A549 (cell line): ENCODE measurements around the gene SOHLH2. TPM values are rescaled to one million over a fixed set of nuclear protein-coding genes. Genes with fewer than 3 reads are reported as not detected.

Experiments used
- ATAC-seq, 2 experiments: fragments of 200-7000 bp in 1 of 2; fragments of >200 bp in 1 of 2; cut with Nextera tagmentation in 1 of 2; cut with Tn5 transposase in 1 of 2; 3 replicates each; pipeline versions ENCODE4 v1.8.0 to v1.9.1; 2018 to 2020; ENCODE audit warnings: mild to moderate bottlenecking in 1 of 2, moderate library complexity in 1 of 2
- CTCF ChIA-PET: fragments of 300-600 bp; sonication (Branson Sonifier 250); formaldehyde crosslinking; extraction: SDS; loops from one replicate; lab custom pipeline; 2021; ENCODE audit warnings: antibody characterized with exemption, inconsistent platforms; lab: Yijun Ruan, JAX
- POLR2A ChIA-PET: fragments of 350-600 bp; formaldehyde crosslinking; extraction: SDS; loops from one replicate; lab custom pipeline; 2021; ENCODE audit warnings: antibody characterized with exemption, inconsistent platforms; lab: Yijun Ruan, JAX
- DNase-seq, 2 experiments: peaks; one replicate each; pipeline versions ENCODE4 v3.0.0 to v3.0.0-alpha.2; 2011 to 2016; ENCODE audit warnings: low read depth in 1 of 2, low spot score in 1 of 2
- FAIRE-seq: peaks from 2 replicates; lab custom pipeline; 2011; peaks lifted over from hg19 to GRCh38; lab: Jason Lieb, UNC
- H3K27ac ChIP-seq, 2 experiments: fragments of >200 bp; sonication (Bioruptor Twin); formaldehyde crosslinking; 3 replicates each; pipeline ENCODE4 v1.5.1; 2016 to 2017
- H3K4me1 ChIP-seq: fragments of >200 bp; sonication (Bioruptor Twin); formaldehyde crosslinking; 3 replicates; pipeline ENCODE4 v1.6.1; 2016
- H3K4me2 ChIP-seq: fragments of >200 bp; sonication (Bioruptor Twin); formaldehyde crosslinking; 3 replicates; pipeline ENCODE4 v1.6.1; 2016
- H3K4me3 ChIP-seq: fragments of >200 bp; sonication (Bioruptor Twin); formaldehyde crosslinking; 3 replicates; pipeline ENCODE4 v1.5.1; 2016
- H3K9me3 ChIP-seq: fragments of >200 bp; sonication (Bioruptor Twin); formaldehyde crosslinking; 3 replicates; pipeline ENCODE4 v1.6.1; 2016
- ATOH8 ChIP-seq: fragments of 250-450 bp; sonication (Bioruptor Pico); IDR thresholded peaks from 2 replicates; pipeline ENCODE4 v1.5.0; 2020; ENCODE audit warnings: low read depth, mild to moderate bottlenecking, moderate library complexity
- CBX2 ChIP-seq: fragments of 200-600 bp; sonication (generic); IDR thresholded peaks from 2 replicates; pipeline ENCODE4 v1.6.1; 2016; ENCODE audit warnings: low read depth, mild to moderate bottlenecking, borderline replicate concordance
- CBX8 ChIP-seq: fragments of 200-600 bp; sonication (generic); IDR thresholded peaks from 2 replicates; pipeline ENCODE4 v1.6.1; 2016
- CEBPB ChIP-seq, 2 experiments: fragments of >200 bp in 1 of 2; sonication (Bioruptor Twin) in 1 of 2; formaldehyde crosslinking in 1 of 2; IDR thresholded peaks; 2 replicates each; pipeline ENCODE4 v1.6.1; 2012 to 2016
- E2F6 ChIP-seq: IDR thresholded peaks from 2 replicates; pipeline ENCODE4 v1.6.1; 2012; ENCODE audit warnings: low read depth, borderline replicate concordance
- EHMT2 ChIP-seq: fragments of 200-600 bp; sonication (generic); IDR thresholded peaks from 2 replicates; pipeline ENCODE4 v1.6.1; 2016; ENCODE audit warnings: antibody characterized with exemption, low read depth, mild to moderate bottlenecking, moderate library complexity
- FOSL2 ChIP-seq, 2 experiments: fragments of 450-650 bp in 1 of 2; fragments of >200 bp in 1 of 2; sonication (Bioruptor Twin) in 1 of 2; formaldehyde crosslinking; IDR thresholded peaks; 2 replicates each; pipeline versions ENCODE4 v1.5.0 to v1.6.1; 2016 to 2020; ENCODE audit warnings: mild to moderate bottlenecking in 1 of 2, moderate library complexity in 1 of 2
- FOXS1 ChIP-seq: fragments of 250-450 bp; sonication (Bioruptor Pico); IDR thresholded peaks from 2 replicates; pipeline ENCODE4 v1.5.0; 2020; ENCODE audit warnings: mild to moderate bottlenecking, moderate library complexity
- GATA3 ChIP-seq: IDR thresholded peaks from 2 replicates; pipeline ENCODE4 v1.6.1; 2012; ENCODE audit warnings: borderline replicate concordance
- HOXA7 ChIP-seq: fragments of 250-450 bp; sonication (Bioruptor Pico); IDR thresholded peaks from 2 replicates; pipeline ENCODE4 v1.5.0; 2020; ENCODE audit warnings: mild to moderate bottlenecking, moderate library complexity
- HOXB13 ChIP-seq: fragments of 250-450 bp; sonication (Bioruptor Pico); IDR thresholded peaks from 2 replicates; pipeline ENCODE4 v1.5.0; 2020; ENCODE audit warnings: low read depth, mild to moderate bottlenecking, moderate library complexity
- HOXB5 ChIP-seq: fragments of 250-450 bp; sonication (Bioruptor Pico); IDR thresholded peaks from 2 replicates; pipeline ENCODE4 v1.5.0; 2020; ENCODE audit warnings: mild to moderate bottlenecking, moderate library complexity
- KDM5A ChIP-seq: fragments of 200-600 bp; sonication (generic); IDR thresholded peaks from 2 replicates; pipeline ENCODE4 v1.6.1; 2016; ENCODE audit warnings: antibody characterized with exemption, mild to moderate bottlenecking
- MYC ChIP-seq: IDR thresholded peaks from 2 replicates; pipeline ENCODE4 v1.6.1; 2012; ENCODE audit warnings: mild to moderate bottlenecking, inconsistent platforms, low read length, improper control_type of control experiment, borderline replicate concordance
- NR3C1 ChIP-seq: fragments of >200 bp; sonication (Bioruptor Twin); formaldehyde crosslinking; IDR thresholded peaks from 3 replicates; pipeline ENCODE4 v1.6.1; 2017
- PBX3 ChIP-seq: IDR thresholded peaks from 2 replicates; pipeline ENCODE4 v1.6.1; 2012
- PHF8 ChIP-seq: fragments of 200-600 bp; sonication (generic); IDR thresholded peaks from 2 replicates; pipeline ENCODE4 v1.6.1; 2016; ENCODE audit warnings: low read depth, mild to moderate bottlenecking, antibody characterized with exemption, moderate library complexity, borderline replicate concordance
- POLR2A ChIP-seq: IDR thresholded peaks from 2 replicates; pipeline ENCODE4 v1.6.1; 2012; ENCODE audit warnings: mild to moderate bottlenecking, low read length
- RAD21 ChIP-seq, 2 experiments: fragments of >200 bp in 1 of 2; sonication (Bioruptor Twin) in 1 of 2; formaldehyde crosslinking in 1 of 2; IDR thresholded peaks in 1 of 2; conservative IDR thresholded peaks in 1 of 2; 2 replicates in 1 of 2; 3 replicates in 1 of 2; pipeline ENCODE4 v1.6.1; 2012 to 2018; ENCODE audit warnings: inconsistent platforms in 1 of 2
- RCOR1 ChIP-seq: fragments of 150-350 bp; IDR thresholded peaks from 2 replicates; pipeline ENCODE4 v1.6.1; 2014; ENCODE audit warnings: antibody characterized with exemption, low read length, low read depth
- REST ChIP-seq: fragments of 200-600 bp; sonication (generic); IDR thresholded peaks from 2 replicates; pipeline ENCODE4 v1.6.1; 2016; ENCODE audit warnings: antibody characterized with exemption, mild to moderate bottlenecking, moderate library complexity
- RFX5 ChIP-seq: fragments of 450-650 bp; IDR thresholded peaks from 2 replicates; pipeline ENCODE4 v1.7.1; 2014; ENCODE audit warnings: antibody characterized with exemption, mild to moderate bottlenecking, moderate library complexity
- SREBF2 ChIP-seq: fragments of 450-650 bp; IDR thresholded peaks from 2 replicates; pipeline ENCODE4 v1.6.1; 2014; ENCODE audit warnings: mild to moderate bottlenecking, moderate library complexity
- TFCP2L1 ChIP-seq: fragments of 250-450 bp; sonication (Bioruptor Pico); IDR thresholded peaks from 2 replicates; pipeline ENCODE4 v1.5.0; 2021; ENCODE audit warnings: mild to moderate bottlenecking
- USF2 ChIP-seq: fragments of 450-650 bp; IDR thresholded peaks from 2 replicates; pipeline ENCODE4 v1.6.1; 2014; ENCODE audit warnings: antibody characterized with exemption
- ZNF302 ChIP-seq: fragments of 250-450 bp; sonication (Bioruptor Pico); IDR thresholded peaks from 2 replicates; pipeline ENCODE4 v1.9.0; 2021; ENCODE audit warnings: inconsistent platforms, mild to moderate bottlenecking, moderate library complexity
- WGBS: methylation state at CpG from one replicate; pipeline ENCODE4 v1.1.6; 2017; ENCODE audit errors: missing lambda C conversion rate; 5-methylcytosine and 5-hydroxymethylcytosine counted together
- polyA plus RNA-seq, 4 experiments: library from polyadenylated mRNA; depleted of rRNA in 3 of 4; stranded (reverse); fragments of >200 nt; fragmentation: RNase III in 1 of 4; extraction: RNeasy Plus Mini Kit Qiagen cat#74134 plus additional on column Dnase treatment in 1 of 4; gene quantifications; 2 replicates in 3 of 4; 3 replicates in 1 of 4; pipeline ENCODE4 v1.2.3, GENCODE V29; 2011 to 2017

SOHLH2 gene
- polyA plus RNA-seq, 2 of the 4 experiments (the other 2 are of a cell fraction), result 0.14 TPM; not detected in 1

GRCh38 chr13:36244990-36245389, 30.6 kb upstream of the SOHLH2 start:
- POLR2A ChIA-PET, result no interaction called here
- no peak overlapping the region for H3K27ac ChIP-seq
- WGBS, result 0% methylated on average over 1 of the region's 1 CpG

GRCh38 chr13:36244073-36244472, 29.7 kb upstream of the SOHLH2 start:
- POLR2A ChIA-PET, result no interaction called here
- no peaks in the 10 kb centered on the region for H3K9me3 ChIP-seq
- ATAC-seq (no peak), DNase-seq (no peak), FAIRE-seq (no peak)
- H3K27ac ChIP-seq, result no peak overlapping the region
- no peaks in the 10 kb centered on the region for H3K4me1 ChIP-seq
- no peak overlapping the region for H3K4me3 ChIP-seq
- no peak overlapping the region for H3K4me2 ChIP-seq
- 38% methylated on average over 2 of the region's 2 CpGs for WGBS
- CTCF ChIA-PET, result no interaction called here
- TF ChIP-seq RFX5, result no peak
- TF ChIP-seq NR3C1, result no peak
- no peak for TF ChIP-seq TFCP2L1 (CRISPR knock-in tag)
- TF ChIP-seq GATA3, result no peak
- TF ChIP-seq MYC, result no peak
- TF ChIP-seq PHF8, result no peak
- no peak for TF ChIP-seq RAD21 (conservative IDR thresholded peaks at IDR 0.05 in 1 of 2, IDR thresholded peaks at IDR 0.05 in 1 of 2)
- no peak for TF ChIP-seq CBX2
- no peak for TF ChIP-seq ZNF302 (CRISPR knock-in tag)
- TF ChIP-seq CEBPB (IDR thresholded peaks at IDR 0.05), result no peak
- TF ChIP-seq HOXB5 (CRISPR knock-in tag), result no peak
- no peak for TF ChIP-seq ATOH8 (CRISPR knock-in tag)
- TF ChIP-seq REST, result no peak
- no peak for TF ChIP-seq EHMT2
- TF ChIP-seq E2F6, result no peak

More at GRCh38 chr13:36244990-36245389, 30.6 kb upstream of the SOHLH2 start:
- DNase-seq (no peak), ATAC-seq (no peak), FAIRE-seq (no peak)
- no peak overlapping the region for H3K4me3 ChIP-seq
- CTCF ChIA-PET, result interaction anchor here (0.7 kb wide), 1 partner anchor 11 kb away, joined by 3 read pairs; no protein-coding TSS in a partner anchor
- H3K4me1 ChIP-seq, result no peaks in the 10 kb centered on the region
- no peaks in the 10 kb centered on the region for H3K9me3 ChIP-seq
- no peak for TF ChIP-seq PHF8
- no peak for TF ChIP-seq FOXS1 (CRISPR knock-in tag)
- no peak for TF ChIP-seq HOXB13 (CRISPR knock-in tag)
- TF ChIP-seq CBX8, result no peak
- no peak for TF ChIP-seq ATOH8 (CRISPR knock-in tag)
- no peak for TF ChIP-seq FOSL2 (IDR thresholded peaks at IDR 0.05)
- TF ChIP-seq FOSL2 (CRISPR knock-in tag; IDR thresholded peaks at IDR 0.05), result no peak
- TF ChIP-seq E2F6, result no peak
- TF ChIP-seq ZNF302 (CRISPR knock-in tag), result no peak
- no peak for TF ChIP-seq GATA3
- no peak for TF ChIP-seq PBX3
- no peak for TF ChIP-seq EHMT2
- no peak for TF ChIP-seq USF2
- no peak for TF ChIP-seq KDM5A
- TF ChIP-seq RCOR1, result no peak
- TF ChIP-seq POLR2A, result no peak
- no peak for TF ChIP-seq CEBPB (IDR thresholded peaks at IDR 0.05)
- no peak for TF ChIP-seq HOXA7 (CRISPR knock-in tag)
- no peak for TF ChIP-seq SREBF2
- H3K4me2 ChIP-seq, result no peak overlapping the region
